HG02852 (cell line): ENCODE measurements around the gene VPS26C.
"Not testable (repeated sequence)": the region's sequence is repeated elsewhere in the genome, so short reads cannot be mapped to it uniquely, and the experiment has no call there.

Experiments
- ATAC-seq: cut with Tn5 transposase; IDR thresholded peaks from one replicate; pipeline ENCODE4 v1.9.1; 2021; ENCODE audit warnings: mild to moderate bottlenecking, moderate library complexity; ENCODE audit not compliant: unreplicated experiment

The VPS26C gene

GRCh38 chr21:37231671-37232070 lies 35.5 kb downstream of the VPS26C start:
- no peak for ATAC-seq

- ATAC-seq = no peak
Measured at GRCh38 chr21:37231249-37231645, 35.9 kb downstream of the VPS26C start.

GRCh38 chr21:37230632-37231248 lies 36.4 kb downstream of the VPS26C start:
- ATAC-seq = no peak

- ATAC-seq = no peak
Measured at GRCh38 chr21:37228003-37228400, 39.1 kb downstream of the VPS26C start.

- ATAC-seq = no peak
Measured at GRCh38 chr21:37227071-37228002, 39.8 kb downstream of the VPS26C start.

- ATAC-seq = no peak
Measured at GRCh38 chr21:37226041-37226920, 40.9 kb downstream of the VPS26C start.

- no peak for ATAC-seq
Measured at GRCh38 chr21:37224861-37225839, 42.0 kb downstream of the VPS26C start.

GRCh38 chr21:37223804-37224345 lies 43.3 kb downstream of the VPS26C start:
- ATAC-seq = no peak

GRCh38 chr21:37222248-37222647 lies 44.9 kb downstream of the VPS26C start:
- not testable (repeated sequence) for ATAC-seq

GRCh38 chr21:37220981-37221664 lies 46.0 kb downstream of the VPS26C start:
- ATAC-seq = peak; percentile 80

- peak; percentile 45 for ATAC-seq
Measured at GRCh38 chr21:37220433-37220980, 46.6 kb downstream of the VPS26C start.

GRCh38 chr21:37219761-37220432 lies 47.2 kb downstream of the VPS26C start:
- no peak for ATAC-seq

- ATAC-seq = no peak
Measured at GRCh38 chr21:37214952-37215351, 52.2 kb downstream of the VPS26C start.

GRCh38 chr21:37210799-37211198 lies 56.3 kb downstream of the VPS26C start:
- ATAC-seq = no peak

- ATAC-seq = no peak
Measured at GRCh38 chr21:37210130-37210529, 57.0 kb downstream of the VPS26C start.

GRCh38 chr21:37208741-37209225 lies 58.4 kb downstream of the VPS26C start:
- ATAC-seq = peak; percentile 31

GRCh38 chr21:37208056-37208721 lies 58.9 kb downstream of the VPS26C start:
- peak; percentile 61 for ATAC-seq
